Heart left ventricle (tissue), 13 donors: ENCODE measurements around the gene LAYN.

Source experiments
- POLR2A ChIP-seq, 2 donors: fragments of 450-650 bp; IDR thresholded peaks; one replicate each; pipeline ENCODE4 v1.6.1; 2017; ENCODE audit warnings: antibody characterized with exemption in 2 of 2, mild to moderate bottlenecking in 2 of 2, moderate library complexity in 2 of 2
- TF ChIP-seq, protein P1 (sequence below), 12 donors: fragments of 200-600 bp; sonication (generic) in 4 of 12; IDR thresholded peaks; one replicate each; pipeline versions ENCODE4 v1.5.0 to v1.8.0; 2018 to 2022; ENCODE audit warnings: antibody characterized with exemption in 12 of 12, mild to moderate bottlenecking in 5 of 12
- donor health status: ischemic (EF 13 %, LVEDD 7.1; RV severe dilation, severe dysfunction).
- donor health status: DM: no; HTN: yes; CAD: no.
- donor health status: DM: no; HTN: no; CAD: no.
- donor health status: ischemic (EF 25% LVEDD 6.9; RV normal size, moderate dysfunction).
- donor health status: ischemic (EF 25% LVEDD 5.7; RV mildly dilated, moderate dysfunction).
- donor health status: ischemic (EF 35%, LVEDD 5.7; RV mildly dilated, moderate dysfunction).
- donor health status: nonischemic (EF 11% LVEDD 7.7; RV severe dilation, severe dysfunction).
- donor health status: DM: yes; HTN: yes; CAD: no.
- donor health status: PGD.
- donor health status: ischemic (EF 29% LVEDD 5.4; RV normal size, mild dysfunction).
- donor health status: nonischemic (EF 23%, LVEDD 6.1; RV moderate dilation, normal function).

DNA sequence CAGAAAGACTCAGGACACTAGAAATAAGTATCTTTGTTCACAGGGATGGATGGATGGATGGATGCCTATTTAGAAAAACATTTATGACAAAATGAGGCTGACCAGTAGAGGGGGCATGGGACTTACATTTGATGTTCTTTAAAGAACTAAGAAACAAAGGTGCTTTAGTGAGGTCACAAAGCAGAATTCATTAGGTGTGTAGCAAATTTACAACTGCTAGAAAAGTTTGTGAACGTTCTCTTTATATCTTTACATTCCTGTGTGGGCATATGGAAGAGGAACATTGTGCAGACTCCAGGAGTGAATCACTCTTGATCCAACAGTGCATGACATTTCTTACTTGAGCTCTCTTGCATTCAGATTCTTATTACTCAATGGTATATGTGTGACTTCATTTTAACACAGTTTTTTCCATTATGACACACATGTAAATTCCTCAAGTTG is 45.9 kb downstream of the LAYN start:
- TF ChIP-seq, protein P1, sequence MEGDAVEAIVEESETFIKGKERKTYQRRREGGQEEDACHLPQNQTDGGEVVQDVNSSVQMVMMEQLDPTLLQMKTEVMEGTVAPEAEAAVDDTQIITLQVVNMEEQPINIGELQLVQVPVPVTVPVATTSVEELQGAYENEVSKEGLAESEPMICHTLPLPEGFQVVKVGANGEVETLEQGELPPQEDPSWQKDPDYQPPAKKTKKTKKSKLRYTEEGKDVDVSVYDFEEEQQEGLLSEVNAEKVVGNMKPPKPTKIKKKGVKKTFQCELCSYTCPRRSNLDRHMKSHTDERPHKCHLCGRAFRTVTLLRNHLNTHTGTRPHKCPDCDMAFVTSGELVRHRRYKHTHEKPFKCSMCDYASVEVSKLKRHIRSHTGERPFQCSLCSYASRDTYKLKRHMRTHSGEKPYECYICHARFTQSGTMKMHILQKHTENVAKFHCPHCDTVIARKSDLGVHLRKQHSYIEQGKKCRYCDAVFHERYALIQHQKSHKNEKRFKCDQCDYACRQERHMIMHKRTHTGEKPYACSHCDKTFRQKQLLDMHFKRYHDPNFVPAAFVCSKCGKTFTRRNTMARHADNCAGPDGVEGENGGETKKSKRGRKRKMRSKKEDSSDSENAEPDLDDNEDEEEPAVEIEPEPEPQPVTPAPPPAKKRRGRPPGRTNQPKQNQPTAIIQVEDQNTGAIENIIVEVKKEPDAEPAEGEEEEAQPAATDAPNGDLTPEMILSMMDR (IDR thresholded peaks at IDR 0.05): peak; percentile 27 to 71 (median 56)
- no peak for TF ChIP-seq POLR2A (IDR thresholded peaks at IDR 0.05)
